Keratinocyte (primary cell): Measurements from ENCODE around the gene HK1. TPM values are rescaled to one million over a fixed set of nuclear protein-coding genes. Genes with fewer than 3 reads are reported as not detected.

Experiments
- DNase-seq: peaks from one replicate; pipeline ENCODE4 v3.0.0-alpha.2; 2011; ENCODE audit warnings: low read depth, missing footprints, low spot score
- FAIRE-seq: peaks from 2 replicates; lab custom pipeline; 2011; peaks lifted over from hg19 to GRCh38; lab: Jason Lieb, UNC
- H2AFZ ChIP-seq: 2 replicates; pipeline ENCODE4 v1.6.0; 2012; ENCODE audit warnings: low read length, control low read depth, inconsistent platforms; ENCODE audit not compliant: control insufficient read depth
- H3K27ac ChIP-seq: 2 replicates; pipeline ENCODE4 v1.5.1; 2011; ENCODE audit warnings: low read length; ENCODE audit not compliant: control insufficient read depth, insufficient read depth
- H3K27me3 ChIP-seq: 3 replicates; pipeline ENCODE4 v1.6.0; 2011; ENCODE audit warnings: low read length; ENCODE audit not compliant: control insufficient read depth, insufficient read depth; ENCODE audit errors: extremely low read depth
- H3K36me3 ChIP-seq, 2 experiments: 2 replicates in 1 of 2; 3 replicates in 1 of 2; pipeline ENCODE4 v1.5.1; 2011; ENCODE audit warnings: low read length in 2 of 2, mild to moderate bottlenecking in 1 of 2; ENCODE audit not compliant: control insufficient read depth in 2 of 2, insufficient read depth in 2 of 2; ENCODE audit errors: extremely low read depth in 1 of 2
- H3K4me1 ChIP-seq: 3 replicates; pipeline ENCODE4 v1.5.1; 2011; ENCODE audit warnings: low read length; ENCODE audit not compliant: control insufficient read depth, insufficient read depth; ENCODE audit errors: extremely low read depth
- H3K4me2 ChIP-seq: 3 replicates; pipeline ENCODE4 v1.6.0; 2011; ENCODE audit warnings: low read depth, low read length; ENCODE audit not compliant: control insufficient read depth, insufficient read depth; ENCODE audit errors: extremely low read depth
- H3K4me3 ChIP-seq, 3 experiments: fragments of 200-600 bp in 1 of 3; sonication (generic) in 1 of 3; 2 replicates in 2 of 3; 3 replicates in 1 of 3; pipeline ENCODE4 v1.5.1; 2011 to 2016; ENCODE audit warnings: low read length in 3 of 3, mild to moderate bottlenecking in 3 of 3, control low read depth in 2 of 3, inconsistent platforms in 1 of 3, low read depth in 1 of 3, mixed read lengths in 1 of 3, mixed run types in 1 of 3, moderate library complexity in 1 of 3; ENCODE audit not compliant: control insufficient read depth in 2 of 3, insufficient read depth in 2 of 3; ENCODE audit errors: extremely low read depth in 1 of 3
- H3K79me2 ChIP-seq: 2 replicates; pipeline ENCODE4 v1.6.0; 2012; ENCODE audit warnings: low read length; ENCODE audit not compliant: control insufficient read depth, insufficient read depth
- H3K9ac ChIP-seq: 3 replicates; pipeline ENCODE4 v1.6.0; 2011; ENCODE audit warnings: low read length; ENCODE audit not compliant: control insufficient read depth, insufficient read depth; ENCODE audit errors: extremely low read depth
- H3K9me1 ChIP-seq: 3 replicates; pipeline ENCODE4 v1.6.0; 2011; ENCODE audit warnings: low read length; ENCODE audit not compliant: control insufficient read depth, insufficient read depth; ENCODE audit errors: extremely low read depth
- H3K9me3 ChIP-seq: 2 replicates; pipeline ENCODE4 v1.5.1; 2012; ENCODE audit warnings: low read depth, low read length; ENCODE audit not compliant: control insufficient read depth
- H4K20me1 ChIP-seq: 3 replicates; pipeline ENCODE4 v1.6.0; 2011; ENCODE audit warnings: low read length; ENCODE audit not compliant: control insufficient read depth, insufficient read depth; ENCODE audit errors: extremely low read depth
- EZH2 ChIP-seq: IDR thresholded peaks from one replicate; pipeline ENCODE4 v1.6.1; 2012; ENCODE audit warnings: inconsistent platforms, mild to moderate bottlenecking, low read length, moderate library complexity
- dilution Hi-C: fragments of 300-500 bp; cut with MboI; formaldehyde crosslinking; loops from one replicate; pipeline ENCODE4 v1.7.0; 2020; ENCODE audit warnings: low sequenced_read_pairs; ENCODE audit not compliant: extremely low pct_ligation_motif_present
- polyA plus RNA-seq, 5 experiments: library from polyadenylated mRNA; depleted of rRNA in 3 of 5; stranded (reverse) in 3 of 5; stranded (forward) in 1 of 5; unstranded in 1 of 5; fragments of >200 nt; gene quantifications; 1 replicate in 1 of 5; 2 replicates in 3 of 5; 3 replicates in 1 of 5; pipeline versions ENCODE4 v1.2.1 to v1.2.3, GENCODE V29; 2011 to 2012; ENCODE audit warnings: missing spikeins in 2 of 5, low read depth in 1 of 5, low replicate concordance in 1 of 5
- TF ChIP-seq, protein P1 (sequence below), 3 experiments: IDR thresholded peaks in 1 of 3; conservative IDR thresholded peaks in 1 of 3; optimal IDR thresholded peaks in 1 of 3; 2 replicates in 2 of 3; 3 replicates in 1 of 3; pipeline versions ENCODE3 to v1.5.1; 2011; ENCODE audit warnings: low read length in 3 of 3, mild to moderate bottlenecking in 3 of 3, moderate library complexity in 2 of 3, control low read depth in 1 of 3, inconsistent platforms in 1 of 3; ENCODE audit not compliant: insufficient read depth in 2 of 3; ENCODE audit errors: extremely low read depth in 1 of 3

HK1 gene
- polyA plus RNA-seq, 1 donor (not counting 4 experiments of a cell fraction or from before 2014, with no cell fraction given) = 106 TPM

DNA sequence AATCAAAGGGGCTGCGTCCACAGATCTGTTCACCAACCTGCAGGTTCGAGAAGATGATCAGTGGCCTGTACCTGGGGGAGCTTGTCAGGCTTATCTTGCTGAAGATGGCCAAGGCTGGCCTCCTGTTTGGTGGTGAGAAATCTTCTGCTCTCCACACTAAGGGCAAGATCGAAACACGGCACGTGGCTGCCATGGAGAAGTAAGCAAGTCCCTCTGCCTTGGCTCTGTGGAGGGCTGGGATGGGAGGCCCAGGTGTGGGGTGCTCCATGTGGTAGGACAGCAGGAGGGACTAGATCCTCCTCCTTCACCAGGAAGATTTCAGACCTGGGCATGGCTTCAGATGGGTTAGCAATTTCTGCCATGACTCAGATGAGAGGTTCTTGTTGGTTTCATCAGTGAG lies 32.3 kb upstream of the HK1 start:
- H4K20me1 ChIP-seq = no peaks in the 10 kb centered on the region
- H3K4me3 ChIP-seq = no peak overlapping the region
- dilution Hi-C loops = no loop called here
- no peak overlapping the region for H3K27ac ChIP-seq
- no peak overlapping the region for H3K4me2 ChIP-seq
- H3K9me3 ChIP-seq = no peaks in the 10 kb centered on the region
- no peaks in the 10 kb centered on the region for H3K9me1 ChIP-seq
- DNase-seq = no peak
- peaks cover 8% of the 10 kb centered on the region for H3K4me1 ChIP-seq
- TF ChIP-seq, protein P1, sequence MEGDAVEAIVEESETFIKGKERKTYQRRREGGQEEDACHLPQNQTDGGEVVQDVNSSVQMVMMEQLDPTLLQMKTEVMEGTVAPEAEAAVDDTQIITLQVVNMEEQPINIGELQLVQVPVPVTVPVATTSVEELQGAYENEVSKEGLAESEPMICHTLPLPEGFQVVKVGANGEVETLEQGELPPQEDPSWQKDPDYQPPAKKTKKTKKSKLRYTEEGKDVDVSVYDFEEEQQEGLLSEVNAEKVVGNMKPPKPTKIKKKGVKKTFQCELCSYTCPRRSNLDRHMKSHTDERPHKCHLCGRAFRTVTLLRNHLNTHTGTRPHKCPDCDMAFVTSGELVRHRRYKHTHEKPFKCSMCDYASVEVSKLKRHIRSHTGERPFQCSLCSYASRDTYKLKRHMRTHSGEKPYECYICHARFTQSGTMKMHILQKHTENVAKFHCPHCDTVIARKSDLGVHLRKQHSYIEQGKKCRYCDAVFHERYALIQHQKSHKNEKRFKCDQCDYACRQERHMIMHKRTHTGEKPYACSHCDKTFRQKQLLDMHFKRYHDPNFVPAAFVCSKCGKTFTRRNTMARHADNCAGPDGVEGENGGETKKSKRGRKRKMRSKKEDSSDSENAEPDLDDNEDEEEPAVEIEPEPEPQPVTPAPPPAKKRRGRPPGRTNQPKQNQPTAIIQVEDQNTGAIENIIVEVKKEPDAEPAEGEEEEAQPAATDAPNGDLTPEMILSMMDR (optimal IDR thresholded peaks at IDR 0.05 in 1 of 3, IDR thresholded peaks at IDR 0.05 in 1 of 3, conservative IDR thresholded peaks at IDR 0.05 in 1 of 3; ENCODE audit: extremely low read depth in 1 of 3, insufficient read depth in 2 of 3, low read length in 3 of 3) = no peak
- no peak for TF ChIP-seq EZH2
- no peaks in the 10 kb centered on the region for H3K79me2 ChIP-seq
- no peaks in the 10 kb centered on the region for H3K36me3 ChIP-seq
- H3K9ac ChIP-seq = no peak overlapping the region
- no peaks in the 10 kb centered on the region for H3K27me3 ChIP-seq
- no peak for FAIRE-seq
- H2AFZ ChIP-seq = no peak overlapping the region

DNA sequence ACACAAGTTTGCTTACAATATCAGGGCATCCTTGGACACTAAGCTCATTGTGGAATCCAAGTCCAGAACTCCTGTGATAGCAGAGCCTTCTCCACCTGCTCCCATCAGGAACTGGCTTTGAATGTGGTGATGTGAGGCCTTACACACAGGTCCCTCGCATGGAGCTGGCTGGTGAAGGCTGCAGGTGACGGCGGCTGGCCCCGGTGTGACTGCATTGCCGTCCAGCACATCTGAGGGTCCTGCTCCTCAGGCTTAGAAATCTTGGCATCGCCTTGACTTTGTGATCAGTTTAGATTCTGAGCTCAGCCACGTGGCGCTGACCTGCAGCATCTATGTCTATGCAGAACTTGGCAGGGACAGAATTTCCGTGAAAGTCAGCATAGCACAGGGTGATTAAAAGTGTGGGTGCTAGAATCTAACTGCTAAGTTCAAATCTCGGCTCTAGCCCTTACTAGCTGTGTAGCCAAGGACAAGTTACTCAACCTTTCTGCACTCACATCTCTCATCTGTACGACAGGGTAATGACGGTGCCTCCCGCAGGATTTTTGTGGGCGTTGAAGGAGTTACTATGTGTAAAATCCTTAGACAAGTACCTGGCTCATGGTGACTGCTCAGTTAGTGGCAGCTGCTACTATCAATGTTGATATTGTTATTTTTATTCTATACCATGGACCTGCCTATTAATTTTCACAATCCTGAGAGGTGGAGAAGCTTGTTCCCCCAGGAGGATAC lies 31.5 kb upstream of the HK1 start:
- TF ChIP-seq EZH2 = no peak
- TF ChIP-seq, protein P1 (optimal IDR thresholded peaks at IDR 0.05 in 1 of 3, IDR thresholded peaks at IDR 0.05 in 1 of 3, conservative IDR thresholded peaks at IDR 0.05 in 1 of 3; ENCODE audit: extremely low read depth in 1 of 3, insufficient read depth in 2 of 3, low read length in 3 of 3) = no peak
- H3K4me2 ChIP-seq = no peak overlapping the region
- H3K36me3 ChIP-seq = no peaks in the 10 kb centered on the region
- H3K9ac ChIP-seq = no peak overlapping the region
- H3K27ac ChIP-seq = no peak overlapping the region
- H2AFZ ChIP-seq = no peak overlapping the region
- no peak overlapping the region for H3K4me3 ChIP-seq
- no peaks in the 10 kb centered on the region for H3K79me2 ChIP-seq
- DNase-seq (no peak), FAIRE-seq (no peak)
- no peaks in the 10 kb centered on the region for H3K9me3 ChIP-seq
- H3K4me1 ChIP-seq = peaks cover 2% of the 10 kb centered on the region
- no peaks in the 10 kb centered on the region for H3K27me3 ChIP-seq
- no peaks in the 10 kb centered on the region for H3K9me1 ChIP-seq
- no peaks in the 10 kb centered on the region for H4K20me1 ChIP-seq
- dilution Hi-C loops = no loop called here
